Thymus (tissue), 11 donors: ENCODE data around the gene NPLOC4. TPM values are rescaled to one million over a fixed set of nuclear protein-coding genes. Genes with fewer than 3 reads are reported as not detected.

Source experiments
- DNase-seq, 9 donors: peaks; one replicate each; pipeline ENCODE4 v3.0.0-alpha.2; 2013; ENCODE audit warnings: low spot score in 9 of 9, low read depth in 6 of 9, missing footprints in 1 of 9
- H3K27ac ChIP-seq, 2 donors: one replicate each; pipeline ENCODE4 v1.5.1; 2013; ENCODE audit warnings: control low read depth in 1 of 2, low read depth in 1 of 2, low read length in 1 of 2, mild to moderate bottlenecking in 1 of 2, moderate library complexity in 1 of 2
- H3K27me3 ChIP-seq, 2 donors: one replicate each; pipeline ENCODE4 v1.5.1; 2013; ENCODE audit warnings: low read length in 1 of 2; ENCODE audit not compliant: control insufficient read depth in 2 of 2, insufficient read depth in 1 of 2
- H3K36me3 ChIP-seq, 2 donors: one replicate each; pipeline ENCODE4 v1.5.1; 2013; ENCODE audit warnings: low read length in 1 of 2, mild to moderate bottlenecking in 1 of 2, moderate library complexity in 1 of 2; ENCODE audit not compliant: control insufficient read depth in 2 of 2, insufficient read depth in 2 of 2
- H3K4me1 ChIP-seq, 2 donors: one replicate each; pipeline ENCODE4 v1.5.1; 2013; ENCODE audit warnings: low read length in 2 of 2; ENCODE audit not compliant: control insufficient read depth in 2 of 2, insufficient read depth in 2 of 2
- H3K4me3 ChIP-seq, 2 donors: one replicate each; pipeline ENCODE4 v1.5.1; 2013; ENCODE audit warnings: low read length in 2 of 2, control low read depth in 1 of 2, mild to moderate bottlenecking in 1 of 2
- H3K9me3 ChIP-seq, 2 donors: one replicate each; pipeline ENCODE4 v1.5.1; 2013; ENCODE audit warnings: low read length in 1 of 2, mild to moderate bottlenecking in 1 of 2; ENCODE audit not compliant: control insufficient read depth in 2 of 2, insufficient read depth in 1 of 2
- WGBS: extraction: QIAGEN DNeasy Blood & Tissue Kit; methylation state at CpG from one replicate; pipeline ENCODE4 v1.1.7; 2013; 5-methylcytosine and 5-hydroxymethylcytosine counted together
- polyA plus RNA-seq: library from polyadenylated mRNA; stranded (reverse); fragments of 200-250 nt; gene quantifications from one replicate; pipeline ENCODE4 v1.2.3, GENCODE V29; 2013
- total RNA-seq: library from RNA; stranded (reverse); fragments of 120-200 nt; gene quantifications from one replicate; pipeline ENCODE4 v1.2.4, GENCODE V29; 2013
- donor health status: healthy.

The NPLOC4 gene
- total and polyA plus RNA-seq, 2 donors = 26.1 to 43.3 TPM

GRCh38 chr17:81608605-81609004, 28.3 kb downstream of the NPLOC4 start:
- Histone ChIP-seq H3K27ac (no peak overlapping the region), H3K9me3 (no peaks in the 10 kb centered on the region), H3K27me3 (no peaks in the 10 kb centered on the region), H3K4me1 (no peaks in the 10 kb centered on the region), H3K36me3 (peaks cover 80 to 81% of the 10 kb centered on the region in 2 donors), H3K4me3 (no peak overlapping the region)
- no peak for DNase-seq
- 97% methylated on average over 13 of the region's 13 CpGs for WGBS

GRCh38 chr17:81608082-81608481, 28.8 kb downstream of the NPLOC4 start:
- Histone ChIP-seq H3K27me3 (no peaks in the 10 kb centered on the region), H3K4me1 (no peaks in the 10 kb centered on the region), H3K27ac (no peak overlapping the region), H3K36me3 (peaks cover 79% of the 10 kb centered on the region in 2 donors), H3K4me3 (no peak overlapping the region), H3K9me3 (no peaks in the 10 kb centered on the region)
- WGBS = 99% methylated on average over 4 of the region's 4 CpGs
- DNase-seq = no peak

DNA sequence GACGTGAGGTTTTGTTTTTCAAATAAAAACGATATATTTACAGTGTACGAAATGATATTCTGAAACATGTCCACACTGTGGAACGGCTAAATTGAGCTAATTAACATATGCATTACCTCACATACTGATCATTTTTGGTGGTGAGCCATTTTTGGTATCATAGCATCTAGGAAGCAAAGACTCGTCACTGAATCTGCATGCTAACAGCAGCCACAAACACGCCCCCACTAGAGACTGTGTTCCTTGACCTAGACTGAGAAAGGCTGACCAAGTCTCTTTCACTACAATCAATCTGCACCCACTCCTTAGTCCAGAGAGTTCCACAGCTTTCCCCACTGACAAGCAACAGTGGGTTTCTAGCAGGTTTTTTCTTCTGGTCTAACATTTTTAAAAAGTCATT, 29.5 kb downstream of the NPLOC4 start:
- no peak overlapping the region for H3K27ac ChIP-seq
- WGBS = 97% methylated on average over 6 of the region's 6 CpGs
- H3K36me3 ChIP-seq = peaks cover 76 to 80% of the 10 kb centered on the region in 2 donors
- H3K4me1 ChIP-seq = no peaks in the 10 kb centered on the region
- no peak for DNase-seq
- no peak overlapping the region for H3K4me3 ChIP-seq
- no peaks in the 10 kb centered on the region for H3K9me3 ChIP-seq
- H3K27me3 ChIP-seq = no peaks in the 10 kb centered on the region

GRCh38 chr17:81603846-81604610, 32.9 kb downstream of the NPLOC4 start:
- DNase-seq = no peak
- 95% methylated on average over 11 of the region's 11 CpGs for WGBS
- H3K4me1 ChIP-seq = no peaks in the 10 kb centered on the region
- H3K27ac ChIP-seq = no peak overlapping the region
- peaks cover 69 to 81% of the 10 kb centered on the region in 2 donors for H3K36me3 ChIP-seq
- H3K4me3 ChIP-seq = no peak overlapping the region
- no peaks in the 10 kb centered on the region for H3K27me3 ChIP-seq
- H3K9me3 ChIP-seq = no peaks in the 10 kb centered on the region

- WGBS = 55% methylated on average over 9 of the region's 9 CpGs
- no peaks in the 10 kb centered on the region for H3K9me3 ChIP-seq
- no peaks in the 10 kb centered on the region for H3K27me3 ChIP-seq
- peak in 8 of 9 donors; percentile 18 to 78 (median 54) for DNase-seq
- H3K4me1 ChIP-seq = no peaks in the 10 kb centered on the region
- peaks cover 63 to 79% of the 10 kb centered on the region in 2 donors for H3K36me3 ChIP-seq
- H3K4me3 ChIP-seq = no peak overlapping the region
- no peak overlapping the region for H3K27ac ChIP-seq
These were observed 35.3 kb downstream of the NPLOC4 start for GRCh38 chr17:81601525-81602120.

GRCh38 chr17:81599719-81600486, 37.0 kb downstream of the NPLOC4 start:
- H3K9me3 ChIP-seq = no peaks in the 10 kb centered on the region
- H3K27ac ChIP-seq = no peak overlapping the region
- H3K36me3 ChIP-seq = peaks cover 64 to 78% of the 10 kb centered on the region in 2 donors
- DNase-seq = no peak
- WGBS = 96% methylated on average over 10 of the region's 10 CpGs
- H3K4me3 ChIP-seq = no peak overlapping the region
- H3K4me1 ChIP-seq = no peaks in the 10 kb centered on the region
- no peaks in the 10 kb centered on the region for H3K27me3 ChIP-seq

GRCh38 chr17:81593105-81593871, 43.6 kb downstream of the NPLOC4 start:
- H3K4me3 ChIP-seq = no peak overlapping the region
- WGBS = 99% methylated on average over 11 of the region's 11 CpGs
- H3K27ac ChIP-seq = no peak overlapping the region
- H3K4me1 ChIP-seq = no peaks in the 10 kb centered on the region
- H3K36me3 ChIP-seq = peaks cover 82 to 85% of the 10 kb centered on the region in 2 donors
- no peaks in the 10 kb centered on the region for H3K9me3 ChIP-seq
- DNase-seq = no peak
- H3K27me3 ChIP-seq = no peaks in the 10 kb centered on the region

GRCh38 chr17:81591971-81592370, 44.9 kb downstream of the NPLOC4 start:
- DNase-seq = no peak
- no peak overlapping the region for H3K27ac ChIP-seq
- no peaks in the 10 kb centered on the region for H3K9me3 ChIP-seq
- H3K4me1 ChIP-seq = no peaks in the 10 kb centered on the region
- 98% methylated on average over 14 of the region's 14 CpGs for WGBS
- no peaks in the 10 kb centered on the region for H3K27me3 ChIP-seq
- H3K36me3 ChIP-seq = peaks cover 81 to 85% of the 10 kb centered on the region in 2 donors
- H3K4me3 ChIP-seq = no peak overlapping the region
